K562 (cell line): Measurements from ENCODE around the gene CTDSPL.

Source experiments
- CTBP1 ChIP-seq: fragments of 450-650 bp; IDR thresholded peaks from 2 replicates; pipeline ENCODE4 v1.6.1; 2016; ENCODE audit warnings: borderline replicate concordance
- NFRKB ChIP-seq: fragments of 450-650 bp; IDR thresholded peaks from 2 replicates; pipeline ENCODE4 v1.6.1; 2016; ENCODE audit warnings: low read depth
- POLR2A ChIP-seq: fragments of 450-650 bp; conservative IDR thresholded peaks from 2 replicates; pipeline ENCODE4 v1.6.1; 2016

DNA sequence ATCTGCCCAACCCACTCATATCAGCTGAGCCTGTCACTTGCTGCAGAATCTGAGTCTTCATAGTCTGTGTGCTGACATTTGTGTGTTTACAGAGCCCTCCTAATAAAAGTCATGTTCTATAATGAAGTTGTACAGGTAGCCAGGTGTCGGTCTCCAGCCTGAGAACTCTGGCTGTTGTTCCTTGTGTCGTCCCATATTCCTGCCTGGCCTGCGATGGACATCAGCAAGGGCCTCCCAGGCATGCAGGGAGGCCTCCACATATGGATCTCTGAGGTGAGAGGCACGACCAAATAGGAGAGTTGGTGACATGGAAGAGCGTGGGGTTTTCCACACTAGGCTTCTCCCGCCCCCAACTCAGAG is 131.8 kb downstream of the CTDSPL start:
- TF ChIP-seq POLR2A = no peak
- no peak for TF ChIP-seq NFRKB
- no peak for TF ChIP-seq CTBP1
